Dedifferentiated amniotic fluid mesenchymal stem cell (primary cell): ENCODE results near the gene WFS1.

Experiments
- DNase-seq: peaks from one replicate; pipeline ENCODE4 v3.0.0-alpha.2; 2016; ENCODE audit errors: extremely low spot score

The WFS1 gene

DNA sequence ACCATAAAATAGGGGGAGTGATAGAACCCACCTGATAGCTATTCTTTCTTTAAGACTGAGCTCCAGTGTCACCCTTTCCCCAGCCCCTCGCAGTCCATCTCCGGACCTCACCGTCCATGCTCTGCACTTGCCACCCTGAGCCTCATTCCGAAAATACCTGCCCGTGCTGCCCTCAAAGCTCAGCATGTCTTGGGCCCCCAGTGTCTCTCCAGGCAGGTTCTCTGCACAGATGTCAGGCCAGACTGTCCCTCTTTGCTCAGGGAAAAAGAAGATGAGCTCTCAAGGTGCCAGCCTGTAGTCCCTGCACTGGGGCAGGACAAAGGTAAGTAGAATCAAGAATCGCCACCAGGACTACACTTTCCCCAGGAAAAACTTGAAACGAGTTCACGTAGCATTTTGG is 9.8 kb upstream of the WFS1 start:
- DNase-seq: no peak

DNA sequence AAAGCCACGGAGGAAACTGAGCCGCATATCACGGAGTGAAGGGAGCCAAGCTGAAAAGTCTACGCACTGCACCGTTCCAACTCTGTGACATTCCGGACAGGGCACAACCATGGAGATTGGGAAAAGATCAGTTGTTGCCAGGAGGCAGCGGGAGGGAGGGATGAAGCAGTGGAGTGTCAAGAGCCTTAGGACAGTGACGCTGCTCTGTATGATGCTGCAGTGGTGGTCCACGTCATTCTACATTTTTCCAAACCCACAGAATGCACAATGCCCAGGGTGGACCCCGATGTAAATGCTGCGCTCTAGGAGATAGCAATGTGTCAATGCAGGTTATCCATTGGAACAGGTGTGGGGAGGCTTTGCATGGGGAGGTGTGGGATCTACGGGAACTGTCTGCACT is 7.5 kb upstream of the WFS1 start:
- DNase-seq: no peak

DNA sequence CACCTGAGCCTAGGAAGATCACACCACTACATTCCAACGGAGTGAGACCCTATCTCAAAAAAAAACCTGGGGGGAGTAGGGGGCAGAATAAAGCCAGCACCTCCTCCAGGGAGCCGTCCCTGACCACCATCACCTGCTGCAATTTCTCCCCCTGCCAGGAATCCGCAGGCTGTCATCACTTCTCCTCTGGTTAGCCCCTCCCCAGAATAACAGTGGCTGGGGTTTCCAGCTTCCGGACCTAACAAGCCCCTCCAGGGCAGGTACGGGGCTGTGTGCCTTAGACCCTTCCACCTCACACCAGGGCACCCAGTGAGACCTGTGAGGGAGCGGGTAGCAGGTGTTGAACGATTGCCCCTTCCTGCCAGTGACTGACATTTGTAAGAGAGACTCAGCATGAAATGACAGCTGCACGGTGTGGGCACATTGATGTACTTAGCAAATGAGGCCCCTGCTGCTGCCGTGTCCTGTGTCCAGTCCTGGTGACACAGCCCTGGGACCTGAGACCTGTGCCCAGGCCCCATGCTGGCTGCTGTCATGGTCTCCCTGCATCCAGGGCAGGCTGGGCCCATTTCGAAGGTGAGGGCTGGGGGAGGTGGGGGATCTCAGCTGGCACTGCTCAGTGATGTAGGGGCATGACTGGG is 6.7 kb upstream of the WFS1 start:
- no peak for DNase-seq

DNA sequence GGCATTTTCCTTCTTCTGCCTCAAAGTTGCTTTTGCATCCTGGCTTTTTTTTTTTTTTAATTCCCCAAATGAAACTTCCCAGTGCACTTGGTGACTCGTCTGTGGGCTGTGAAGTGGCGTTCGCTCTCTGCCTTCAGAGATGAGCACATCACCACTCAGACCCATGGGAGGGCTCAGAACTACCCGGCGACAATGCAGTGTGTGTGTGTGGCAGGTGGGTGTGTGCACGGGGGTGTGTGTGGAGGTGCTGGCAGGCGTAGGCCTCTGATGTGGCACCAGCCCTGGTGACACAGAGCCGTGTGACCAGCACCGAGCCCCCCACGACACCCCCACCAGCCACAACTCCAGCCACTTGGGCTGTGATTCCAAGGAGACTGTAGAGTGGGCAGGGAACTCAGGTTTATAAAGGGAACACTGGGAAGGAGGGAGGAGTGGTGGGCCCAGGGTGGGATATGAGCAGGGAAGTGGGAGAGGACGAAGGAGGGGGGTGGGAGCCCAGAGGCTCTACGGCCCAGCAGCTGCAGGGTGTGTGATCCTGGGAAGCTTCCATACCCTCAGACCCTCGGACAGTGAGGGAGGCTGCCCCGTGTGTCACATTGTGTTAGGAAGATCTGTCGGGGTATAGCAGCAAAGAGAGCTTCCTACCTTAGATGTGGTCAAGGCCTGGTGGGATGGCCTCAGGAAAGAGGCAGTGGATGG is 6.0 kb upstream of the WFS1 start:
- DNase-seq: no peak

DNA sequence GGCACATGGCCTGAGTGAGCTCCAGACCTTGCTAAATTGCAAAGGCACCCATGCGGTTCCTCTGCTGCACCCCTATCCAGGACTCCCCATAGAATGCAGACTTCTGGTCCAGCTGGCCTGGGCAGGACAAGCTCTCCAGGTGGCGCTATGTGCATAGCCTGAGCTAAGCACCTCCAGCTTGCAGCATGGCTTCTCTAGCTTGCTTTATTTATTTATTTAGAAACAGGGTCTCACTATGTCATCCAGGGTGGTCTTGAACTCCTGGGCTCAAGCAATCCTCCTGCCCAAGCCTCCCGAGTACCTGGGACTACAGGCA is 5.5 kb upstream of the WFS1 start:
- DNase-seq: no peak

DNA sequence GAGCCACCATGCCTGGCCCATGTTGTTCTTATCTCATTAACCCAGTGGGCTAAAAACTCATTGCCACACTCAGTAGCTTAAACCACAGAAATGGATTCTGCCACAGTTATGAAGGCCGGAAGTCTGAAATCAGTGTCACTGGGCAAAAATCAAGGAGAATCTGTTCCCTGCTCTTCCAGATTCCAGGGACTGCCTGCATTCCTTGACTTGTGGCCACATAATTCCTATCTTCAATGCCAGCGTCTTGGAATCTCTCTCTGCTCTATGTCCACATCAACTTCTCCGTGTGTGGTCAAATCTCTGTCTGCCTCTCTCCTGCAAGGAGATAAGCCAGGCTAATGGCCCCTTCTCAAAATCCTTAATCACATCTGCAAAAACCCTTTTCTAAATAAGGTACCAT is 4.1 kb upstream of the WFS1 start:
- DNase-seq: no peak

DNA sequence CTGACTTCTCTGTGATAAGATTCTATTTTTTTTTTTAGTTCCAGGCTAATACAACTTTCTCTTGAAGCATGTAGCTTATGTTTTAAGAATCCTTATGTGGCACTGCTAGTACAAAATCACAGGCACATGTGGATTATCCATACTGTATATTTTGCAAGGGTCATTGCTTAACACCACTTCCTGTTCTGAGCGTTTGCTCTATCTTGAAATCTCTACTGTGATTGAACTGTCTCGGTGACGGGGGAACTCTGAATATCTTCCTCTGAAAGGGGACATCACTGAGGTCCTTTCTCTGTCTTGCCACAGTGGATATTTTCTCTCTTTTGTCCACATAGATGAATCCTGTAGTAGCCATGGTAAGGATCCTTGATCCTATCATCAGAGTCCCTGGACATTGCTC is 2.1 kb upstream of the WFS1 start:
- no peak for DNase-seq

DNA sequence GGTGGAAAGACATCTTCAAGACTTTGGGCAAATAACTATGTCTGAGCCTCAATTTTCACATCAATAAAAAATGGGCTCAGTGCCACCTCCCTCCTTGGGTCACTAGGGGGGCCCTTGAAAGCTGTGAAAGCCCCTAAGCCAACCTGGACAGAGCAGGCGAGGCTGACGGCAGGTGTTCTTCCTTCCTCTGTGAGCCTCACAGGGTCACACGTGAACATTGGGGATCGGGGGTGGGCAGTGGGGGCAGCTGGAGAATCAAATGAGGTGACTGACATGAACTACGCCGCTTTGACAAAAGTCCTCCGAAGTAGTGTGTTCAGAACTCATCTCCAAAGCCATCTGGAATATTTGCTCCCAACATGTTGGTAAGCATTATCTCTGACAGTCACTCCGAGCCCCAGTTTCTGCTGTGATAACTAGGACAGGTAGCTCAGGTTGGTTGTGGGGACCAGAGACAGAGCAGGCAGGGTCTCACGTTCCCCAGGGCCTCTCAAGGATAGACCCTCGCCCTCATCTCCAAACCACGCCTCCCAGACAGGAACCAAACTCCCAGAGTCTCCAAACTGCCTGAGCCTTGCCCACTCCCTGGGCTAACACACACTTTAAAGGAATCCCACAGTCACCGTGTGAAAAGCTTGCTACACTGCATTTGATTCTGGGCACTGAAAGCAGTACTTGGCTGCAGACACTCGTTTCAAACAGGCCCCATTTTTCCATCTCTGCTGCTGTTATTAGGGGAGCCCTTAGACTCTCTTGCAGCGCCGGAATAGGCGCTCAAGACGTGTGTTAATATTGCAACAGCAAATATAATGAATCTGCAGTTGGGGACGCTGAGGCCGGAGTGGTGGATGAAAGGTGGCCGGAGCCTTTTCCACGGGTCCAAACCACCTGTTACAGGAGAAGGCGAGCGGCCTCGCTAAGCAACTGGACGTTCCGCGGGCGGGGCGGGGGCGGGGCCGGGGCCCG is 717 bp upstream of the WFS1 start:
- no peak for DNase-seq

DNA sequence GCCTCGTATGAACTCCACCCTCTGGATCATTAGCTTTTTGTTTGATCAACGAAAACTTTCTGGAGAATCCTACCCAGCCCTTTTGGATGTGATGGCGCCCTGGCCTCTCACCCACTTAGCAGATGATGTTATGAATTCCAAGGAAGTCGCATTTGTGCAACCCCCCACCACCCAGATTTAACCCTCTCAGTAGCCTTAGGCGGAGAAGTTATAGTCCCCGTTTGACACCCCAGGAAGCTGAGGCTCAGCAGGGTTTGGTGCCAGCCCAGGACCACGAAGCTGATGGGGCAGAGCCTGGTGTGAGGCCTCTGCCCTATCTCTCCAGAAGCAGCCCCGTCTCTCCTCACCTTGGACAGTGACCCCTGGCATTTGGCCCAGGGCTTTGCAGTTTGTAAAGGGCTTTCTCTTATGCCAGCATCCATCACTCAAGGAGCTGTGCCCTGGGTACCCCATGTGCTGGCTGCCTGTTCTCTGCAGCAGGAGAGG is 1.0 kb downstream of the WFS1 start:
- DNase-seq: no peak

DNA sequence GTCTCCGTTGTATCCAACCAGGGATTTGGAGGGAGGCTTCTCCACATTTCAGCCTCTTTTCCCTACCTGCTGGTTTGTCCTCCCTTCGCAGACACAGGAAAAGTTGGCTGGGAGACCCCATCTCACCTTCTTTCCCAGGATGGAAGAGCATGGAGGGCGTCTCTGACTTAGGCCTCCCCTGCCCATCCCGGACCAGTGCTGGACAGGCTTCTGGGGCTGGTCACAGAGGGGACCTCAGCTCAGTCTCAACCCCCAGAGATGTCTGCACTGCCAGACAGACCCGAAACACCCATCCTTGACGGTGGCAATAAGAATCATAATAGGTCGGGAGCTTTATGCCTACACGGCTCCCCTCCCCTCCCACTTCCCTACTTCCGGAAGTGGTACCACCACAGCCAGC is 1.6 kb downstream of the WFS1 start:
- no peak for DNase-seq

DNA sequence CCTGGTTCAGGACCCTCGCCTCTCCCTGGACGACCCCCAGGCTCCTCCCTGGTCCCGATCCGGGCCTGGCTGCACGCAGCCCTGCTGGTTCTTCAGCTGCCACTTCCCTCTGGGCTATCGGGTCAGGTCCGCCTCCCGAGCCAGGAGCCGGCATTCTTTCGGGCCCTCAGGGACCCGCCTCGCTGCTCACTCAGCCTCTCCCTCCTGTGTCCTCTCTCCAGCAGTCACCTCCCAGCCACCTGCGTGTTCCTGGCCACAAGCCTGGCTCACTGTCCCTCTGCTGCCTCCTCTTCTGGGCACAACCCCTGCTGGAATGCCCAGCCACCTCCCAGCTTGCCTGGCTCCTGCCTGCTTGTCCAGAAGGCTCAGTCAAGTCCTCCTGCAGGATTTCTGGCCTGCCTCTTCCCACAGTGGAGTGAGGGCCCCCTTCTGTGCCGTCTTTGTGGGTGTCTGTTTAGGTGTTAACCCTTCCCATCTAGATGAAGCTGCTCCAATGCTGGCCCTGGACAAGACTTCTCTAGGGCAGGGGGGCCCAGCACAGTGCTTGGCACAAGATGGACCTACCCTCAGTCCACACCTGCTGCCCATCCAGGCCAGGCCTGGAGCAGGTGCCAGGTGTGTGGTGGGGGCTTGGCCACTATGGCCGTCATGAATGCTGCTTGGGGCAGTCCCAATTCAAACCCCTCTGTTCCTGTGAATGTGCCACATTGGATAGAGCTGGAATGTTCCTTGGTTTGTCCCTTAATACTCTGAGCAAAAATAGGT is 2.2 kb downstream of the WFS1 start:
- DNase-seq: no peak

DNA sequence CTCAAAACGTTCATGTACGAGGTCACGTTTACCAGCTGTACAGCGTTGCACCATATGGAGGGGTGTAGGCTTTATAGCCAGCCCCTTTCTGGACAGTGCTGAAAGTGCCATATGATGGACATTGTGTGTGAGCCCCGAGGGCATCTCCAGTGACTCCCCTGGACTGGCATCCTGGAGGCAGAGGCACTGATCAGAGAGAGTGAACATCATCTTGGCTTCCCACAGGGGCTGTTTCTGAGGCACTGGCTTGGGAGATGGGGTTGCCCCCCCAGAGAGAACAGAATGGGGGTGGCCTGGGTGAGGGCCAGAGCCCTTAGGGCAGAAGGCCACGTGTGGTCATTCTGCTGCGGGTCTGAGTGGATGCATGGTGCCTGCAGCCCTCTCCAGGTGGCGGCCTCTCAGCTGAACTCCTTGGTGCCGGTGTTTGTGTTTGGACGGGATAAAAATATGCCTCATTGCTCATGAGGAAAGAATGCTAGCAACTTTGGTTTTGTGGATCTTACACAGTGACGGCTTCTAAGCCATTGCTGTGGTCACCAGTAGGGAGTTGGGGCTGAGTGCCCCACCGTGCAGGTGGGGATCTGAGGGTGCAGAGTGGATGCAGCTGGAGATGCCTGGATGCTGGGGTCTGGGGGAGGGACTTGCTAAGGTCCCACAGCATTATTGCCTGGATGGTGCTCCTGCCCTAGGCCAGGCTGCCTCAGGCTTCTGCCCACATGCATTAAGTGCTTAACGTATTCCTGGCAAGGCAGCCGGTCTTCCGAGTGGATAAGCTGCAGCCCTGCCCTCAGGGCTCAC is 3.4 kb downstream of the WFS1 start:
- peak; percentile 65 for DNase-seq

DNA sequence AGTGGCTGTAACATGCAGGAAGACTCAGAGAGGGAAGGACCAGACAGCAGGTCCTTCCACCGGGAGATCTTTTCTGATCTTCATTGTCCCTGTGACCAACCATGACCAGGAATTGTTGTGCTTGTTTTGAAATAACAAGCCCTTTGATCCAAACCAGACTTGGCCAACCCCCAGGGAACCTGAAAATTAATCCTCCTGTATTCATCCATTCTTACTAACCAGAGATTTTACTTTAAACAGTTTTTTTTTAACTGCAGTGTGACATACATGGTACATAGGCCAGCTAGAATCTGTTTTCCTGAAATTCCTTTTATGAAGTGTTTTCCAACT is 4.0 kb downstream of the WFS1 start:
- no peak for DNase-seq

DNA sequence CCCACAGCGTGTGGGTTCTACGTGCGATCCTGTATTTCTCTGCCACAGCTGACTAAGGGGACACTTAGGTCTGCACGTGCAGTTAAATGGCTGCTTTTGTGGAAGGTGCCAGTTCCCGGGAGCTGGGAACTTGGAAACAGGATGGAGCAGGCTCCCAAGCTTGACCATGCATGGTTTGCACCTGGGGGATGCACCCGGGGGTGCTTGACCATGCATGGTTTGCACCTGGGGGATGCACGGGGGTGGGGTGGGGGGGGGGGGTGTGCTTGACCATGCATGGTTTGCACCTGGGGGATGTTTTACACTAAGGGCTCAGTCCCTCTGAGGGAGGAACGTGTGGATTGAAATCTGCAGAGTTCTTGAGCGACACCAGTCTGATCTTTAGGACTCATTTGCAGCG is 5.7 kb downstream of the WFS1 start:
- DNase-seq: no peak

DNA sequence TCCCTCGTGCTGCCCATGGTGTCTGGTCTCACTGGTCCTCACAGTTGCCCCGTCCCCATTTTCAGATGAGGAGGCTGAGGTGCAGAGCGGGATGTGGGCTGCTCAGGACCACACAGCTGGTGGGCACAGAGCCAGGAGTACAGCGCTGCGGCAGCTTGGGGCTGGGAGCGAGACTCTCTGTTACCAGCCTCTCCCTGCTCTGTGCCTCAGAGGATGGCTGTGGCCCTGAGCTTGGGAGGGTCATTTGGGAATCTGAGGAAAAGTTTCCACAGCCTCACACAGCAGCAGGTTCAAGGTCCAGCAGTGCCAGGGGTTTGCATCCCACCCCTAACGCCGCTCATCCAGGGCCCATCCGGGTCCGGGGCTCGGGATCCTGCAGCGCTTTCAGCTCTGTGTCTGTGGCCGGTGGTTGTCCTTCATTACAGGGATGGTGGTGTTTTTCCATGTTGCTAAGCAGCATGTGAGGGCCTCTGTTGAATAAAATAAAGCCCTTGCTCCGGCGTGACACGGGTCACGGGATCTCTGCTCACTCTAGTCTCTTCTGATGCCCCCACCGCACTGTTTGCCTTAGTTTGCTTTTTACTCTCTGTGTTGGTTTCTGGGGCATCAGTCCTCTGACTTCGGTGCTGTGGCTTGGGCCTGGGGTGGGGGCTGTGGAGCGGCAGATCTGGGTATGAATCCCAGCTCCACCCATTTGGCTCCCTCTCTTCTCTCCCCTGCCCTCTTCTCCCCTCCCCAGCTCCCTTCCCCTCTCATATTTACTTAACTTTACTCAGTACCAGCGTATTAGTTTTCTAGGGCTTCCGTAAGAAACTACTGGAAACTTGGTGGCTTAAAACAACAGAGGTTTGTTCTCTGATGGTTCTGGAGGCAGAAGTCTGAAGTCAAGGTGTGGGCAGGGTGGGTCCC is 6.5 kb downstream of the WFS1 start:
- DNase-seq: no peak

DNA sequence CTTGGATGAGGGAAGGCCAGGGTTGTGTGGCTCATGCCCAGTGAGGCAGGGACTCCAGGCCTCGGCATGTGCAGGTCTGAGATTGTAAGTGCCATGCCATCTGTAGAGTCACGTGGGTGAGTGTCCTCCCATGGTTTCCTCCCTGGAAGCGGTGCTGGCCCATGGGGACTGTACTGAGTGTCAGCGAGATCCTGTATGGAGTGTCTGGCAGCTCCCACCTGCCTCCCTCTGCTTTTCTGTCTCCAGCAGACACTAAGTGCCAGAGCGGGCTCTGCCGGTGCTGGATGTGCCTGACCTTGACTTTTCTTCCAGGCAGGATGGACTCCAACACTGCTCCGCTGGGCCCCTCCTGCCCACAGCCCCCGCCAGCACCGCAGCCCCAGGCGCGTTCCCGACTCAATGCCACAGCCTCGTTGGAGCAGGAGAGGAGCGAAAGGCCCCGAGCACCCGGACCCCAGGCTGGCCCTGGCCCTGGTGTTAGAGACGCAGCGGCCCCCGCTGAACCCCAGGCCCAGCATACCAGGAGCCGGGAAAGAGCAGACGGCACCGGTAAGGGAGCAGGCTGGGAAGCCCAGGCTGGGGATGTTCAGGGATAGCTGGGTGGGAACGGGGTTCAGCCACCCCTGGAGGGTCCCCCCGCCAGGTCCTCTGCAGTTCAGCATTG is 7.6 kb downstream of the WFS1 start:
- no peak for DNase-seq

DNA sequence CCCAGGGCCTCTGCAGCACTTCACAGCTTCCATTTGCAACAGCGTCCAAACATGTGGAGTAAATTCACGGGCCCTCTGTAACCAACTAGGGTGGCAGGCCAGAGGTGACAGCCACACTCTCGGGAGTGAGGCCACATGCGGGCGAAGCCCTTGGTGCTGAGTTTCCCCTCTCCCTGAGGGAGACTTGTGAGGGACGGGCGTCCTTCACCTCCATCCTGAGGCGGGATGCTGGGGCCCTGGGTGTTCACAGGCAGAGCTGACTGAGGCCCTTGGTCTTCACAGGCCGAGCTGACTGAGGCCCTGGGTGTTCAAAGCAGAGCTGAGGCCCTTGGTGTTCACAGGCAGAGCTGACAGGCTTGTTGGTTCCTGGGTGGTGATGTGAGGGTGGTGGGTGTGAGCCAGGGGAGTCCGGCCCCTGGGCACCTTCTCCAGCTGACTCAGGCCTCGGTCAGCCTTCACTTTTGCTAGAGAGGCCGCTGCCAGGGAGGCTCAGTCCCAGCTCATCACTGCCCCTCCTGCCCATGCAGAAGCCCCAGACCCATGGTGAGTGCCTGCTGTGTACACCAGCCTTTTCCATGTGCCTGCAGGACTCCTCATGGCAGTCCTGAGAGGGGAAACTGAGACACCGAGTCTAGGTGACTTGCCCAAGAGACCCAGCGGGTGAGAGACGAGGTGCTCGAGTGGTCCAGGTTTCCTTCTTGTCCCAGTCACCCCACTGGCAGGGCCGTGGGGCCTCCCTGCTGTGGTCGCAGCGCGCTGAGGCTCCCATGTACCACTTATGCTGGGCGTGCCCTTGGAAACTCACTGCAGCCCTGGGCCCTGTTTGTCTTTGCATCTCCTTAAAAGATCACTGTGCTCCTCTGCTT is 8.5 kb downstream of the WFS1 start:
- no peak for DNase-seq

DNA sequence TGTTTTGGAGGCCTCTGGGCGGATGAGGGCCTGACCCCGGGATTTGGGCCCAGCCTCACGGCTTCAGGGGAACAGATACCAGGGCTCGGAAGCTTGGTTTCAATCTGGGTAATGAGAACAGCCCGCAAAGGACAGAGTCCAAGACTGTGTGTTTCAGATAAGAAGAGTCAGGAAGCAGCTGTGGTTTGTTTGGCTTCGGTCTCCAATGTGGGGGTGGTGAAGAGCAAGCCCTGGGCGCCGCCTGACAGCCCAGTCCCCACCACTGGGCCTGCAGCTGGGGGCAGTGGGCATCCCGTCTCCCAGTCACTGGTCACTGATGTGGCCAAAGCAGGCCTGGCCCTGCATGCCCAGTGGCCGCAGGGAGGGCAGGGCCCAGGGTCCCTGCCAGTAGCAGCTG is 9.1 kb downstream of the WFS1 start:
- no peak for DNase-seq
